ENCODE data around the gene MTHFS.

GRCh38 chr15:79815468-79815867 lies 81.3 kb downstream of the MTHFS start:
- no peak for TF ChIP-seq POLR2A (IDR thresholded peaks at IDR 0.05)
- TF ChIP-seq, protein P1, sequence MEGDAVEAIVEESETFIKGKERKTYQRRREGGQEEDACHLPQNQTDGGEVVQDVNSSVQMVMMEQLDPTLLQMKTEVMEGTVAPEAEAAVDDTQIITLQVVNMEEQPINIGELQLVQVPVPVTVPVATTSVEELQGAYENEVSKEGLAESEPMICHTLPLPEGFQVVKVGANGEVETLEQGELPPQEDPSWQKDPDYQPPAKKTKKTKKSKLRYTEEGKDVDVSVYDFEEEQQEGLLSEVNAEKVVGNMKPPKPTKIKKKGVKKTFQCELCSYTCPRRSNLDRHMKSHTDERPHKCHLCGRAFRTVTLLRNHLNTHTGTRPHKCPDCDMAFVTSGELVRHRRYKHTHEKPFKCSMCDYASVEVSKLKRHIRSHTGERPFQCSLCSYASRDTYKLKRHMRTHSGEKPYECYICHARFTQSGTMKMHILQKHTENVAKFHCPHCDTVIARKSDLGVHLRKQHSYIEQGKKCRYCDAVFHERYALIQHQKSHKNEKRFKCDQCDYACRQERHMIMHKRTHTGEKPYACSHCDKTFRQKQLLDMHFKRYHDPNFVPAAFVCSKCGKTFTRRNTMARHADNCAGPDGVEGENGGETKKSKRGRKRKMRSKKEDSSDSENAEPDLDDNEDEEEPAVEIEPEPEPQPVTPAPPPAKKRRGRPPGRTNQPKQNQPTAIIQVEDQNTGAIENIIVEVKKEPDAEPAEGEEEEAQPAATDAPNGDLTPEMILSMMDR (IDR thresholded peaks at IDR 0.05): no peak
